ENCODE results near the gene CDKN2AIP.

GRCh38 chr4:183430317-183430993 is 14.0 kb upstream of the CDKN2AIP start:
- TF ChIP-seq RAD21 (IDR thresholded peaks at IDR 0.05) (no peak), CTCF (IDR thresholded peaks at IDR 0.05; ENCODE audit: low read depth, low read length, missing input control) (no peak)
